T-helper 2 cell treated with Interferon-gamma antibody and Interleukin-4, amounts not matched to agents 5 μg/mL and 100 μg/mL, for 36 hours (primary cell): Measurements from ENCODE around the gene TMEM88.

ENCODE experiments used
- DNase-seq: peaks from one replicate; pipeline ENCODE4 v3.0.0; 2021; ENCODE audit warnings: low spot score
- H3K27ac Mint-ChIP-seq: one replicate; pipeline ENCODE4 v1.8.0; 2021; ENCODE audit warnings: mild to moderate bottlenecking, mixed read lengths
- H3K27me3 Mint-ChIP-seq: one replicate; pipeline ENCODE4 v1.8.0; 2021; ENCODE audit warnings: low read depth, mixed read lengths
- H3K36me3 Mint-ChIP-seq: one replicate; pipeline ENCODE4 v1.8.0; 2021; ENCODE audit warnings: low read depth, mixed read lengths
- H3K4me1 Mint-ChIP-seq: one replicate; pipeline ENCODE4 v1.8.0; 2021; ENCODE audit warnings: low read depth, mixed read lengths
- H3K4me3 Mint-ChIP-seq: one replicate; pipeline ENCODE4 v1.8.0; 2022; ENCODE audit warnings: mild to moderate bottlenecking, moderate library complexity, mixed read lengths
- H3K9me3 Mint-ChIP-seq: one replicate; pipeline ENCODE4 v1.8.0; 2021; ENCODE audit warnings: mixed read lengths

Gene TMEM88

DNA sequence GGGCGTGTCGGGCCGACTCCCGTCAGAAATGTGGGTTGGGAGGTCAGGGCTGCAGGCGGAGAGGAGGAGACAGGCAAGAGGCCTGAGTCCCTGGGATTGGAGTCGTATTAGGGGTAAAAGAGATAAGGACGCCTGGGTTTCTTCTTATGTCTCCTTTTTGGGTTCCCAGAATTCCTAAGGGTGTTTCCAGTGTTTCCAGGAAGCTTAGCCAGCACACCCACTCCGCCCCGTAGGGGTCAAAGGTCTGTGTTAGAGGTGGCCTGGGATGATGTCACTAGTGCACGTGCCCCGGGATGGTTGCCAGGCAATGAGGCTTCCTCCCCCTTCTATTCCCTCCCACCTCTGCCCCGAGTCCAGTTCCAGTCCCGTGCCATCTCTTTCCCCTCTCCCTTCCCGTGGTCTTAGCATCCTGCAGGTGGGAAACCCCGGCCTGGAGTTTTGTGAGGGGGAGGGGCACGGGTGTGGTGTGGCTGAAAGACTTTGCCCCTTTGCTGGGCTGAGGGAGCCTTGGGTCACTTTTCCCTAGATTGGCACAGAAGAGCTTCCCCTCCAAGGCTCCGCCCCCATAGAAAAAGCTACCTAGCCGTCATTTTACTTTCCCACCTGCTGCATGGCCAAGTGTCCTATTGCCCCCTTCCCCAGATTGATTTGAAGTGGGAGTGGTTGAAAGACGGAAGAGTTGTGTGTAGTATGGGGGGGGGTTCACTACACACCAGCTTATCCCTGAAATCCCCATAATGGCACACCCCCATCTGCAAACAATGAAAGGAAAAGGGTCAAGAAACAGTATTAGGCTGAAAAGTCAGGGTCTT is 18.1 kb upstream of the TMEM88 start:
- peak; percentile 48 for DNase-seq
- H3K27ac Mint-ChIP-seq = peak overlapping the region; percentile 70
- H3K9me3 Mint-ChIP-seq = no peaks in the 10 kb centered on the region
- peaks cover 6% of the 10 kb centered on the region for H3K27me3 Mint-ChIP-seq
- peaks cover 57% of the 10 kb centered on the region for H3K4me1 Mint-ChIP-seq
- no peaks in the 10 kb centered on the region for H3K36me3 Mint-ChIP-seq
- peak overlapping the region; percentile 88 for H3K4me3 Mint-ChIP-seq

DNA sequence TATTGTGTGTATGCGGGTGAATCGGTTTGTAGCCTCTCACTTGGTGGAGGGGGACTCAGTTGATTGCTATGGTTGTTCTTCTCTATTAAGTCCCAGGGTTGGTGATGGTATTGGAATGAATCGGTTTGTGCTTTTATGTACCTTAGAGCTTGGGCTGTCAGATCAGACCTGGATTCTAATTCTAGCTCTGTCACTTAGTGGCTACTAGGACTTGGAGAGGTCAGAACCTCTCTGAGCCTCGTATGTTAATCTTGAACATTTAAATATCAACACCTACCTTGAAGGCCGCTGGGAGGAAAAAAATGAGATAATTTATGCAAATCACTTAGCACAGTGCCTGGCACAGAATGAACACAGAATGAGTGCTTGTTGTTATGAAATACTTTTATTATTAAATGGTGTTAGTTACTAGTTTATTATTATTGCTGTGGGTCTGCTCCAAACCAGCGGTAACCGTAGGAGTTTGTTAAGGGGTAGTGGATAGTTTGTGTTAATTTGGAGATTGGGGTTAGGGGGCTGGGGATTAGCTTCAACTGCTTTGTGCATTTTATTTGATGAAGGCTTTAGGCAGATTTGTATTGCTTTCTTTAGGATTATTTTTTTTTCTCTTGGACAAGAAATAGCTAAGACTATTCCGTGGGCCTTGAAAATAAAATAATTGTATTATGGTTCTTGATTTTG is 17.3 kb upstream of the TMEM88 start:
- no peak for DNase-seq
- peaks cover 62% of the 10 kb centered on the region for H3K4me1 Mint-ChIP-seq
- no peaks in the 10 kb centered on the region for H3K36me3 Mint-ChIP-seq
- peak overlapping the region; percentile 70 for H3K27ac Mint-ChIP-seq
- peaks cover 5% of the 10 kb centered on the region for H3K27me3 Mint-ChIP-seq
- no peaks in the 10 kb centered on the region for H3K9me3 Mint-ChIP-seq
- H3K4me3 Mint-ChIP-seq = peak overlapping the region; percentile 88

DNA sequence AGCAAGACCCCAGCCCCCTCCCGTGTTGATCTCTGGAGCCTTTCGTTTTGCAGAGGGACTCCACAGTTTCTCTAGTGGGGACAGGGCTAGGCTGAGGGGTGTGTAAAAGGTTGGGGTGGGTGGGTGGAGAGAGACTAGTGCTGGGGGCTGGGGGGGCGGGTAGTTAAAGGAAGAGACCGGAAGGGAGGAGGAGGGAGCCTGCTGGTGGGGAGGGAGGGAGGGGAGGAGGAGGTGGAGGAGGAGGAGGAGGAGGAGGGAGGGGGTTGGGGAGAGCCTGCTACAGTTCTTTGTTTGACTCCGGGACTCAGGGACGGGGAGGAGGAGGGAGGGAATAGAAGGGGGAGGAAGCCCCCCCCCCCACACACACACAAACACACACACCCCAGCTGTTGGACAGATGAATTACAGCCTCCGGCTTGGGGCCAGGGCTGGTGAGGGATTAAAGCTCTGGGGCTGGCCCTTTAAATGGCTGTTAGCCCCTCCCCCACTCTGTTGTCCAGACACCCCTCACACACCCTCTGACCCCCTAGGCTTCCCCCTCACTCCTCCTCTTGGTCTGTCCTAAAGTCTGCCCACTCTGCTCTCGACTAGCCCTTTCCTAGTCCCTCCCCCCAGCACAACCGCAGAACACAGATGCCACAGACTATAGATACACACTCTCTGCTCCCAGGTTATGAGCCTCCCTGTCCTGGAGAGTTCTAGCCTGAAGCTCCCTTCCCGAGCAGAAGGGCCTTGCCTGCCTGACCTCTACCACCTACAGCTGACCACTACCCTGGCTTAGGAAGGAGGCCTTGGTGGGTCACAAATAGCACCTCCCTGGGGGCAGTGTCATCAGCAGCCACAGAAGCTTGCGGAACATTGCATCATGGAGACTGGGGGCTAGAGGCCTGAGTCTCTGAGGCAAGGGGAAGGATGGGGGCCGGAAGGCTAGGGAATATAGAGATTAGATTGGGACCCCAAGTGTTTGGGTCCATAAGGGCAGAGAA is 16.5 kb upstream of the TMEM88 start:
- Mint-ChIP-seq H3K4me1 (peaks cover 65% of the 10 kb centered on the region), H3K4me3 (peak overlapping the region; percentile 88), H3K27me3 (peaks cover 3% of the 10 kb centered on the region), H3K27ac (peak overlapping the region; percentile 71), H3K36me3 (no peaks in the 10 kb centered on the region), H3K9me3 (no peaks in the 10 kb centered on the region)
- DNase-seq = no peak

DNA sequence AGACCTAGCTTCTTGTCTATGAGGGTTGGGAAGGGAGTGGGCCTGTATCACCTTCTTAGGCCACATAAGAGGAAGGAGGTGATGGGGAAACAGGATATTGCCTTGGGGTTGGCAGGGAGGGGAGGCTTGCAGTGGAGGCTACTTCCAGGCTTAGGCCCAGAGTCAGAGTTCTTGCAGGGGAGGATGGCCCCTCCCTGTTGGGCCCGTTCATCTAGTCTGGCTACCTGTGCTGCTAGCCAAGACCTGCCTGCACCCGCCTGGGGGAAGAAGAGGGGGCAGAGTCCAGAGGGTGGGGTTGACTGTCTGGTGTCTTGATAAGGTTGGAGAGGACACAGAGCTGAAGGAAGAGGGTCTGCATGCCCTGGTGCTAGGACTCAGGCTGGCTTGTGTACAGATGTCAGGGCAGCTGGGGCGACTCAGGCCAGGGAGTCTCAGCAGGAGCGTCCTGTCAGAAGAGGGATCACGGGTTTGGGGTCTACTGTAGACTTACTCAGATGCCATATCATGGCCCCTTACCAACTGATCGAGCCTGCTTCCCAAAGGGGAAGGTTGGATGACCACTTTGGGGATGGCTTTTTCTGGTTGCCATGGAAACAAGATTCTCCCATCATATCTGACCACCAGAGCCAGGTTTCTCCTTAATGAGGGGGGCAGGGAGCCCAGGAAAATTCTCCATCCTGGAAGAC is 15.5 kb upstream of the TMEM88 start:
- Mint-ChIP-seq H3K4me1 (peaks cover 62% of the 10 kb centered on the region), H3K36me3 (no peaks in the 10 kb centered on the region)

DNA sequence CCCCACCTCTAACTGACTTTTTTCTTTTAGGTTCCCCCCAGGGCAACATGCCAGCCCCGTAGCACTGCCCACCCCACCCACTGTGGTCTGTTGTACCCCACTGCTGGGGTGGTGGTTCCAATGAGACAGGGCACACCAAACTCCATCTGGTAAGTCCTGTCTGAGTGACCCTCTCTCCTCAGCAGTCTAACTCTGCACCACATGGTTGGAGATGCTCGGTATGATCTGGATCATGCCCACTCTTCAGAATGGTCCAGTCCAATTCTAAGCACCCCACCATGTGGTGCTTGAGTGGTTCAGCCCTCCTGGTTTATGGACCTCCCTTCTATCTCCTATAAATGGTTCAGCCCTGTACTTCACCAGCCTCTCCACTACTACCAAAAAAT is 15.0 kb upstream of the TMEM88 start:
- Mint-ChIP-seq H3K9me3 (no peaks in the 10 kb centered on the region), H3K27ac (no peak overlapping the region), H3K4me1 (peaks cover 61% of the 10 kb centered on the region), H3K36me3 (no peaks in the 10 kb centered on the region), H3K4me3 (peak overlapping the region; percentile 11), H3K27me3 (no peaks in the 10 kb centered on the region)
- no peak for DNase-seq

More for the DNA sequence above, 15.5 kb upstream of the TMEM88 start:
- Mint-ChIP-seq H3K4me3 (peak overlapping the region; percentile 71), H3K9me3 (no peaks in the 10 kb centered on the region), H3K27ac (peak overlapping the region; percentile 54), H3K27me3 (no peaks in the 10 kb centered on the region)
- DNase-seq = no peak

DNA sequence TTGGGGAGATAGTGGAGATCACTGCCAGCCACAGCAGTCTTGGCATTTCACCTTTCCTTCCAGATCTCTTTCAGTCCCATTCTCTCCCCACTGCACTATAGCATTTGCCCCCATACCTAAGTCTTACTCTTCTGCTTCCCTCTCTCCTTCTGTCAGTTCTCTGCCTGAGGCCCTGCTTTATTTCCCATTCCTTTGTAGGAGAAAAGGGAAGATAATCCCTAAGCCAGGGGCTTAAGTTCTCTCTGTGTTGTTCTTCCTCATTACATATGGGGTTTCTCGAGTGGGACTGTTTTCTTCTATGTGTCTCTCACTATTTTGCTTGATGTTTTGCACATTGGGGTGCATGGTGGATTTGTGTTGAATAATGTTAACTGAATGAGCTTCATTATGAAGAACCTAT is 14.4 kb upstream of the TMEM88 start:
- DNase-seq = no peak
- peaks cover 59% of the 10 kb centered on the region for H3K4me1 Mint-ChIP-seq
- no peaks in the 10 kb centered on the region for H3K9me3 Mint-ChIP-seq
- no peaks in the 10 kb centered on the region for H3K27me3 Mint-ChIP-seq
- no peaks in the 10 kb centered on the region for H3K36me3 Mint-ChIP-seq
- H3K27ac Mint-ChIP-seq = peak overlapping the region; percentile 60
- H3K4me3 Mint-ChIP-seq = peak overlapping the region; percentile 85

DNA sequence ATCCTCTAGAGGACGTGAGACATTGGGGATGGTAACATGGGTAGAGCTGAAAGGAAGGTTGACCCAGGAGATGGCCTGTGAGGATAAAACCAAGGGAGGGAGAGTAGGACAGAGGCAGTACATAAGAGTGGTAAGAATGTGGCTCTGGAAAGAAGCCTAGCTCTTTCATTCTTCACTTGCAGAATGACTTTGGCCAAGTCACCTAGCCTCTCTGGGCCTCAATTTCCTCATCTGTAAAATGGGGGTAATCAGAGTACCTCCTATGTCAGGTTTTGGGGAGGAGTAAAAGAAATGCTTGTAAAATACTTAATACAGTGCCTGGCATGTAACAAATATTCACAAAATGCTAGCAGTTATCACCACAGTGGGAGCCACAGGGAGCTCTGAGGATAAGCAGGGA is 14.0 kb upstream of the TMEM88 start:
- no peak for DNase-seq
- peak overlapping the region; percentile 91 for H3K27ac Mint-ChIP-seq
- H3K27me3 Mint-ChIP-seq = no peaks in the 10 kb centered on the region
- peak overlapping the region; percentile 85 for H3K4me3 Mint-ChIP-seq
- H3K36me3 Mint-ChIP-seq = no peaks in the 10 kb centered on the region
- no peaks in the 10 kb centered on the region for H3K9me3 Mint-ChIP-seq
- peaks cover 62% of the 10 kb centered on the region for H3K4me1 Mint-ChIP-seq

DNA sequence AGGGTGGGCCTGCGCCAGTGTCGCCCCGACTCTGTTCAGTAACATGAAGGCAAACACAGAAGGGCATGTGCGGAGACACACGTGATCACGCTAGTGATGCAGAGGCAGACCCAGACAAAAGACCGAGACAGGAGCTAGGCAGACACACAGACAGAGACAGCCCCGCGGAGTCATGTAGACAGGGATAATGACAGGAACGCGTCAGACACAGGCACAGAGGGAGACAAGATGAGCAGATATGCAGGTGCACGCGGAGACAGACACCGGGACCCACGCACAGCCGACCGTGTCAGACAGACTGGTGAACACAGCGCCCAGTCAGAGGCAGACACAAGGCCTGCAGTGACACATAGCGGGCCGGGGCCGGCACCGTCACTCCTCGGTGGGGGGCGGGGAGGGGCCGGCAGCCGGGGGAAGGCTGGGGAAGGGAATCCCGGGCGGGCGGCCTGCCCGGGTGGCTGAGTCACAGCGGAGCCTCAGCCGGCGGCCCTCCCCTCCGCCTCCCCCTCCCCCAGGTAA is 13.4 kb upstream of the TMEM88 start:
- peak overlapping the region; percentile 99 for H3K4me3 Mint-ChIP-seq
- peaks cover 60% of the 10 kb centered on the region for H3K4me1 Mint-ChIP-seq
- DNase-seq = peak; percentile 87
- no peaks in the 10 kb centered on the region for H3K9me3 Mint-ChIP-seq
- peak overlapping the region; percentile 91 for H3K27ac Mint-ChIP-seq
- H3K36me3 Mint-ChIP-seq = no peaks in the 10 kb centered on the region
- no peaks in the 10 kb centered on the region for H3K27me3 Mint-ChIP-seq

DNA sequence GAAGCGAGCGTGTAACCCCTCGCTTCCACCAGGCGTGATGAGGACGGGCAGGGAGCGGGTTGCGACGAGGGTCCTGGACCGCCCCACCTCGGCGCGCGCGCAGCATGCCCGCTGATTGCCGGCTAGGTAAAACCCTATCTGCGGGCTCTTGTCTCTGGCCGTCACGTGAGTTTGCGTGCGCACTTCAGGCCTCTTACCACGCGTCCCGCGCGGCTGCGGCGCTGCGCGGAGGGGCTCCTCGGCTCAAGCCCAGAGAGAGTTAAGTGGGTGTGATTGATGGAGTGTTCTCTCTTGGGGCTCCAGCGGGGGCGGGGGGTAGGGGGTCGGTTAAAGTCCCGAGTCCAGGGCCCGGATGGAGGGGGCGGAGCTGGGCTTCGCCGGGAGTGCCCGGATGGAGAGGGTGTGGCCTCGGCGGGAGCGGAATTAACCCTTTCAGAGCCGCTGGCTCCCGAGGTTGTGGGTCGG is 12.9 kb upstream of the TMEM88 start:
- Mint-ChIP-seq H3K36me3 (peaks cover 2% of the 10 kb centered on the region), H3K4me1 (peaks cover 55% of the 10 kb centered on the region), H3K9me3 (no peaks in the 10 kb centered on the region), H3K27me3 (no peaks in the 10 kb centered on the region), H3K4me3 (peak overlapping the region; percentile 99), H3K27ac (peak overlapping the region; percentile 99)
- peak; percentile 85 for DNase-seq

DNA sequence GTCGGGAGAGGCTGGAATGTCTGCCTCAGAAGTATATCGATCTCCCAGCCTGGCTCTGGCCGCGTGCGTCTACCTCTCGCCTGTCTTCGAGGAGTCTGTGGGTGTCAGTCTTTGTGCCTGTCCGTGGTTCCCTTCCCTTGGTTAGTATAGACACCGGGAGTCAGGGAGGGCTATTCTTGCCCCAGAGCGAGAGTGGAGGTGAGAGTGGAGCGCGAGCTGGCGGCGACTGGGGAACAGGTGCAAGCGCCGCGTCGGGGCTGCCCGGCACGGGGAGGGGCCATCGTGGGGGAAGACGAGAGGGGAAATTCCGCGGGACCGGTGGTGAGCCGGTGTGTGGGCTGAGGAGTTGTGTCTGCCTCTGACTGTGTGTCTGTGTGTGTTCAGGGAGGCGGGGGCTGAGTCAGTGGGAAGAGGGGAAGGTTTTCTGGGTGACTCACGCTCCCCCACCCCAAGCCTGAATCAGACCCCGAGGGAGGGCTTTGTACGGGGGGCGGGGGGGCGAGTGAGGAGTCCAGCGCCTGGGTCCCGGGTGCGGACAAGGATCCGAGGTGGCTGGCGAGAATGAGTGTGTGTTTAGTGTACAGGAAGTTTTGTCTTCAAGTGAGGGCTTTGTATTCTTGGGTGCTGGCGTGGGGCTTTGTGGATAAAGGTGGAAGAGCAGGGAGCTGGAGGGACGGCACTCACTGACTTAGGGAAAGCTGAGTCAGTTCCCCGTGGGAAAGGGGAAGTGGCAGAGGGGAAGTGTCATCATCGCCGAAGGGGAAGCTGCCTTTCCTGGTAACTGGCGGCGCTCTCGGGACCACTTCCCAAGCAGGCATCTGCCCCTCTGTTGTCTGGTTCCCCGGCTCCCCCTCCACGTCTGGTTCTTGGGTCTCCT is 12.2 kb upstream of the TMEM88 start:
- H3K4me1 Mint-ChIP-seq = peaks cover 49% of the 10 kb centered on the region
- H3K9me3 Mint-ChIP-seq = no peaks in the 10 kb centered on the region
- peak overlapping the region; percentile 99 for H3K4me3 Mint-ChIP-seq
- H3K27me3 Mint-ChIP-seq = no peaks in the 10 kb centered on the region
- peak; percentile 96 for DNase-seq
- H3K27ac Mint-ChIP-seq = peak overlapping the region; percentile 99
- peaks cover 2% of the 10 kb centered on the region for H3K36me3 Mint-ChIP-seq

DNA sequence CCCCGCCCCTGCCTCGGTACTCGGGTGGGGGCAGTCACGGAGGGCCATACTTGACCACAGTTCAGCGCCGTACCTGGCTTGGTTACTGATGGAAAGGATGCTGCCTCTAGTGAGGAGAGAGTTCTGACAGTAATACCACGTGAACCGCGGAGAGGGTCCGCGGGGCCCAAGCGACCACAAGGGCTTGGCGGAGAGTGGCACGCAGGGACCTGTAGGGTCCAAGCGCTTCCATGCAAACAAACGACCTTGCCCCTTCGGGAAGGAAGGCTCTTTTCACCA is 11.7 kb upstream of the TMEM88 start:
- no peaks in the 10 kb centered on the region for H3K27me3 Mint-ChIP-seq
- peaks cover 2% of the 10 kb centered on the region for H3K36me3 Mint-ChIP-seq
- no peaks in the 10 kb centered on the region for H3K9me3 Mint-ChIP-seq
- peak overlapping the region; percentile 99 for H3K27ac Mint-ChIP-seq
- H3K4me3 Mint-ChIP-seq = peak overlapping the region; percentile 99
- DNase-seq = no peak
- H3K4me1 Mint-ChIP-seq = peaks cover 46% of the 10 kb centered on the region

DNA sequence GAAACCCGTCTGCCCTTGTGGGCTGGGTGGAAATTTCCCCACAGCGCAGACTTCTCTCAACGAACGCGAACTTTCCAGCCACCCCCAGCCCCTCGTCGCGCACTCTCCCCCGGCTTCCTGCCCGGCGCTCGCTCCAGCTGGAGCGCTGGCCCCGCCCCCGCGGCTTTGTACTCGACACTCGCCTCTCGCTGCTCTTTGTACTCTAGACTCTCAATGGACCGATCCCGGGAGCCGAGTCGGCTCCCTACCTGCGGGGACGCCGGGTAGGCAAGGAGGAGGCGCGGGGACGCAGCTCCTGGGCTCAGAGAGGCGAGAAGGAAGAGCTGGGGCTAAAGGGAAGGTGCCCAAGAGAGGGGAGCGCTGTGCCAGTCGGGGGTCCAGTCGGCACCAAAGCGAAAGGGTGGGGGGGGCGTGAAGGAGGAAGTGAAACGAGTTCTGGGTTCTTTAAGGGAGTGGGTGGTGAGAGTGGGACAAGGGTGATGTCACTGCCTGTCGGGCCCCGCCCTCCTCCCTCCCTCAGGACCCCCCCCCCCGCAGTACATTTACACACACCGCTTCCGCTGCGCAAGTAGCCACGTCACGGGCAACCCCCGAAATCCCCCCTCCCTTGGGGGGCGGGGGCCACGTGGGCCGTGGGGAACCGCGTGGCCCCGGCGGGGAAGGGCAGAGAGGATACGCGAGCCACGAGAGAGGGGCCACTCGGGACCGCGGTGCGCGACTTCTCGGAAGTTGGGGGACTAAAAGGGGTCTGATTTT is 11.2 kb upstream of the TMEM88 start:
- Mint-ChIP-seq H3K4me3 (peak overlapping the region; percentile 99), H3K36me3 (peaks cover 2% of the 10 kb centered on the region), H3K27me3 (no peaks in the 10 kb centered on the region), H3K4me1 (peaks cover 42% of the 10 kb centered on the region), H3K27ac (peak overlapping the region; percentile 99), H3K9me3 (no peaks in the 10 kb centered on the region)
- DNase-seq = peak; percentile 85
